Activated B cell treated with CpG ODN at 0.5 μM for 24 hours (primary cell): Measurements from ENCODE around the gene LINGO3. TPM values are rescaled to one million over a fixed set of nuclear protein-coding genes. Genes with fewer than 3 reads are reported as not detected.
"Not testable (repeated sequence)": the region's sequence is repeated elsewhere in the genome, so short reads cannot be mapped to it uniquely, and the experiment has no call there.

Experiments
- ATAC-seq: fragments of 200-7000 bp; cut with Tn5 transposase; one replicate; pipeline ENCODE4 v1.10.0; 2021; ENCODE audit warnings: low read depth, mild to moderate bottlenecking, moderate library complexity
- CTCF ChIA-PET: fragments of 350-600 bp; sonication (Branson Sonifier 250); formaldehyde crosslinking; loops from one replicate; lab custom pipeline; 2021; ENCODE audit warnings: antibody characterized with exemption; lab: Charles Lee
- POLR2A ChIA-PET: fragments of 350-600 bp; sonication (Branson Sonifier 250); formaldehyde crosslinking; loops from one replicate; lab custom pipeline; 2021; ENCODE audit warnings: antibody characterized with exemption; lab: Charles Lee
- DNase-seq: peaks from one replicate; pipeline ENCODE4 v3.0.0; 2022
- H3K27ac Mint-ChIP-seq: one replicate; pipeline ENCODE4 v1.8.0; 2020; ENCODE audit warnings: mixed read lengths
- H3K27me3 Mint-ChIP-seq: one replicate; pipeline ENCODE4 v1.8.0; 2021; ENCODE audit warnings: mixed read lengths
- H3K36me3 Mint-ChIP-seq: one replicate; pipeline ENCODE4 v1.8.0; 2021; ENCODE audit warnings: low read depth, mixed read lengths
- H3K4me1 Mint-ChIP-seq: one replicate; pipeline ENCODE4 v1.8.0; 2021; ENCODE audit warnings: mixed read lengths
- H3K4me3 Mint-ChIP-seq: one replicate; pipeline ENCODE4 v1.8.0; 2020; ENCODE audit warnings: mild to moderate bottlenecking, mixed read lengths
- H3K9me3 Mint-ChIP-seq: one replicate; pipeline ENCODE4 v1.8.0; 2020; ENCODE audit warnings: mixed read lengths
- CTCF ChIP-seq: fragments of 200-600 bp; IDR thresholded peaks from one replicate; pipeline ENCODE4 v1.8.0; 2022; ENCODE audit warnings: antibody characterized with exemption, mild to moderate bottlenecking
- intact Hi-C: fragments of 100-400 bp; cut with micrococcal nuclease; formaldehyde crosslinking; loops from one replicate; pipeline ENCODE4 v1.15.1; 2024
- total RNA-seq: library from RNA; stranded (reverse); gene quantifications from 2 replicates; pipeline ENCODE4 v1.2.3, GENCODE V29; 2022

The LINGO3 gene
- total RNA-seq, 1 donor from 2014 or later, result 1.4 TPM

GRCh38 chr19:2353887-2354592 lies 46.1 kb upstream of the LINGO3 start:
- intact Hi-C loops, result no loop called here
- ChIA-PET CTCF (interaction anchor here (0.7 to 1.4 kb wide), 2 partner anchors 21 to 96 kb away, joined by 3 read pairs; no protein-coding TSS in a partner anchor), POLR2A (interaction anchor here (0.6 to 0.7 kb wide), 2 partner anchors 12 to 39 kb away, joined by 3 read pairs; no protein-coding TSS in a partner anchor)

GRCh38 chr19:2353159-2353886 lies 45.4 kb upstream of the LINGO3 start:
- H3K4me1 Mint-ChIP-seq, result no peaks in the 10 kb centered on the region
- CTCF ChIA-PET, result interaction anchor here (0.7 kb wide), 1 partner anchor 20 kb away, joined by 3 read pairs; no protein-coding TSS in a partner anchor
- no peaks in the 10 kb centered on the region for H3K9me3 Mint-ChIP-seq
- no peaks in the 10 kb centered on the region for H3K27me3 Mint-ChIP-seq
- no peak for ATAC-seq
- POLR2A ChIA-PET, result no interaction called here
- no peak for DNase-seq
- peaks cover 13% of the 10 kb centered on the region for H3K36me3 Mint-ChIP-seq
- TF ChIP-seq CTCF, result no peak
- intact Hi-C loops, result no loop called here
- H3K4me3 Mint-ChIP-seq, result no peak overlapping the region
- no peak overlapping the region for H3K27ac Mint-ChIP-seq

More at GRCh38 chr19:2353887-2354592, 46.1 kb upstream of the LINGO3 start:
- Mint-ChIP-seq H3K27me3 (no peaks in the 10 kb centered on the region), H3K4me1 (no peaks in the 10 kb centered on the region), H3K4me3 (no peak overlapping the region), H3K9me3 (no peaks in the 10 kb centered on the region), H3K36me3 (peaks cover 13% of the 10 kb centered on the region), H3K27ac (no peak overlapping the region)
- DNase-seq (no peak), ATAC-seq (no peak)
- no peak for TF ChIP-seq CTCF

GRCh38 chr19:2352121-2352520 lies 44.2 kb upstream of the LINGO3 start:
- H3K4me3 Mint-ChIP-seq, result no peak overlapping the region
- DNase-seq (no peak), ATAC-seq (no peak)
- no peak overlapping the region for H3K27ac Mint-ChIP-seq
- no peaks in the 10 kb centered on the region for H3K27me3 Mint-ChIP-seq
- no peaks in the 10 kb centered on the region for H3K4me1 Mint-ChIP-seq
- H3K9me3 Mint-ChIP-seq, result no peaks in the 10 kb centered on the region
- TF ChIP-seq CTCF, result no peak
- peaks cover 13% of the 10 kb centered on the region for H3K36me3 Mint-ChIP-seq
- intact Hi-C loops, result no loop called here
- CTCF ChIA-PET, result no interaction called here
- POLR2A ChIA-PET, result no interaction called here

- no peak for ATAC-seq
- Mint-ChIP-seq H3K4me1 (no peaks in the 10 kb centered on the region), H3K27me3 (no peaks in the 10 kb centered on the region), H3K9me3 (no peaks in the 10 kb centered on the region), H3K27ac (no peak overlapping the region), H3K36me3 (peaks cover 13% of the 10 kb centered on the region), H3K4me3 (no peak overlapping the region)
- no peak for TF ChIP-seq CTCF
- intact Hi-C loops, result no loop called here
- DNase-seq, result no peak
- ChIA-PET CTCF (no interaction called here), POLR2A (no interaction called here)
These were observed 43.6 kb upstream of the LINGO3 start for GRCh38 chr19:2351591-2351990.

- intact Hi-C loops, result no loop called here
- ChIA-PET CTCF (no interaction called here), POLR2A (no interaction called here)
- DNase-seq, result no peak
- Mint-ChIP-seq H3K4me3 (no peak overlapping the region), H3K27me3 (no peaks in the 10 kb centered on the region), H3K36me3 (peaks cover 16% of the 10 kb centered on the region), H3K27ac (no peak overlapping the region), H3K4me1 (no peaks in the 10 kb centered on the region), H3K9me3 (no peaks in the 10 kb centered on the region)
- TF ChIP-seq CTCF, result no peak
- no peak for ATAC-seq
These were observed 42.7 kb upstream of the LINGO3 start for GRCh38 chr19:2350656-2351055.

- DNase-seq, H3K4me3 Mint-ChIP-seq, ATAC-seq, H3K27me3 Mint-ChIP-seq, POLR2A ChIA-PET, CTCF ChIA-PET, H3K9me3 Mint-ChIP-seq, intact Hi-C loops, H3K27ac Mint-ChIP-seq, H3K4me1 Mint-ChIP-seq: not testable (repeated sequence)
- H3K36me3 Mint-ChIP-seq, result peaks cover 21% of the 10 kb centered on the region
These were observed 41.9 kb upstream of the LINGO3 start for GRCh38 chr19:2349818-2350217.
